Measurements from ENCODE around the gene ELAC2. TPM values are rescaled to one million over a fixed set of nuclear protein-coding genes. Genes with fewer than 3 reads are reported as not detected.
A peak's percentile ranks its signal among the peaks of the same experiment; 100 is the strongest.

Gene ELAC2
- total RNA-seq (10 to 100 TPM; 44.6 to 52.0 (median 48.9) TPM), polyA plus RNA-seq (28.2 TPM)
- long read RNA-seq, donor 1, transcript ELAC2-201 (24 exons, 3,148 nt): major isoform, 148 of 193 reads
- long read RNA-seq, donor 1, partial matches to known transcripts: 19 of 193 reads
- long read RNA-seq, donor 1, other reads (novel, unspliced or antisense): 23 of 193 reads
- long read RNA-seq, donor 2, transcript ELAC2-201 (24 exons, 3,148 nt): major isoform, 75 of 104 reads
- long read RNA-seq, donor 2, partial matches to known transcripts: 4 of 104 reads
- long read RNA-seq, donor 2, other reads (novel, unspliced or antisense): 24 of 104 reads
- long read RNA-seq, donor 3, transcript ELAC2-201 (24 exons, 3,148 nt): major isoform, 329 of 448 reads
- long read RNA-seq, donor 3, transcript ELAC2-203 (23 exons, 2,671 nt): minor isoform, 8 of 448 reads
- long read RNA-seq, donor 3, partial matches to known transcripts: 40 of 448 reads
- long read RNA-seq, donor 3, other reads (novel, unspliced or antisense): 70 of 448 reads
- long read RNA-seq, donor 4, transcript ELAC2-201 (24 exons, 3,148 nt): major isoform, 66 of 96 reads
- long read RNA-seq, donor 4, partial matches to known transcripts: 11 of 96 reads
- long read RNA-seq, donor 4, other reads (novel, unspliced or antisense): 19 of 96 reads

DNA sequence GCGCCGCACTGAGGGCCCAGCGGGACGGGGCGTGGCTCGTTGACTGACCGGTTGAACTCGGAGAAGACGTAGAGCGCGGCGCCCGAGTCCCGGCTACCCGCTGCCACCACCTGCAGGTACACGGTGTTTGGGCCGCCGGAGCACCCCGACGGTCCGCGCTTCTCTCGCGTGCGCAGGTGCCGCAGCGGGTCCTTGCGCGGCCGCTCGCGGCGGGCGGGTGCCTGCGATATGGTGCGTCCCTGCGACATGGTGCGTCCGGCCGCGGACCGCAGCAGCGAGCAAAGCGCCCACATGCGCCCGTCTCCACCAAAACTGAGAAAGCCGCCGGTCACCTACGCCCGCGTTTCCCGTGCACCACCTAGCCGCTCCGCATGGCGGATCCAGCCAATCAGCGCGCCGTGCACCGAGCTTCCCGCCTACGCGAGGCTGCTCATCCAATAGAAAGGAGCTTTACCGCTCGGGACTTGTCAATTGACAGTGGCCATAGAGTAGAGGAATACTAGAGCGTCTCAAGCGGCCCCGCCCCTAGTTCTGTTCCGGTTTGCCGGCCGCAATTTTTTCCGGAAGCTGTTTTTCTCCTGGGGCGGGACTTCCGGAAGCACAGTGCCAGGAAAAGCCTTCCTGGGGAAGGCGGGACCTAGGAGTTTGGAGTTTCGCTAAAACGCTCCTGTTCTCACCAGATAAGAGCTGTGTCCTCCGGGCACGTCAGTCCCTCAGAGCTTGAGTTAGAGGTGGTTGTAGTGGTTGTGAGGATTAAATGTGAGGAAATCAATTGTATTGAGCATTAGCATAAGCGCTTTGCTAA lies at the start of gene ELAC2:
TSS of gene ELAC2 (minus strand) at position 373 of the 805 bp plus-strand sequence. CDS start at position 293, 80 bp downstream.
- peak; percentile 100 for ATAC-seq
- H3K27ac ChIP-seq (ENCODE audit: low read length): peak within 1 kb of the TSS; percentile 82
- peak within 1 kb of the TSS; percentile 81 for H3K4me3 ChIP-seq (ENCODE audit: low read length)
- no peaks in the 10 kb centered on the region for H3K27me3 ChIP-seq (ENCODE audit: control insufficient read depth, insufficient read depth)
- H3K4me1 ChIP-seq (ENCODE audit: control insufficient read depth, insufficient read depth, low read length): no peaks in the 10 kb centered on the region
- intact Hi-C loops (cut with DNase I): no loop called here
- under 1% methylated on average over 79 of the region's 79 CpGs for WGBS
- no peaks in the 10 kb centered on the region for H3K9me3 ChIP-seq (ENCODE audit: control insufficient read depth, low read length)
- DNase-seq: peak; percentile 97 to 98 (median 98)

GRCh38 chr17:13065032-13065431 lies 47.2 kb upstream of the ELAC2 start:
- WGBS: 92% methylated on average over 1 of the region's 1 CpG
- intact Hi-C loops (cut with DNase I): no loop called here
- DNase-seq (no peak), ATAC-seq (no peak)
- H3K4me3 ChIP-seq (ENCODE audit: low read length): no peak overlapping the region
- no peak overlapping the region for H3K27ac ChIP-seq (ENCODE audit: low read length)
- H3K4me1 ChIP-seq (ENCODE audit: control insufficient read depth, insufficient read depth, low read length): no peaks in the 10 kb centered on the region
- H3K27me3 ChIP-seq (ENCODE audit: control insufficient read depth, insufficient read depth): no peaks in the 10 kb centered on the region
- H3K9me3 ChIP-seq (ENCODE audit: control insufficient read depth, low read length): no peaks in the 10 kb centered on the region

GRCh38 chr17:13055131-13055530 lies 37.3 kb upstream of the ELAC2 start:
- no peaks in the 10 kb centered on the region for H3K27me3 ChIP-seq (ENCODE audit: control insufficient read depth, insufficient read depth)
- no peaks in the 10 kb centered on the region for H3K4me1 ChIP-seq (ENCODE audit: control insufficient read depth, insufficient read depth, low read length)
- H3K9me3 ChIP-seq (ENCODE audit: control insufficient read depth, low read length): no peaks in the 10 kb centered on the region
- H3K4me3 ChIP-seq (ENCODE audit: low read length): no peak overlapping the region
- no peak overlapping the region for H3K27ac ChIP-seq (ENCODE audit: low read length)
- intact Hi-C loops (cut with DNase I): no loop called here
- ATAC-seq: no peak
- WGBS: 76% methylated on average over 5 of the region's 5 CpGs
- no peak for DNase-seq

GRCh38 chr17:13054666-13055065 lies 36.8 kb upstream of the ELAC2 start:
- Histone ChIP-seq H3K4me1 (ENCODE audit: control insufficient read depth, insufficient read depth, low read length) (no peaks in the 10 kb centered on the region), H3K27me3 (ENCODE audit: control insufficient read depth, insufficient read depth) (no peaks in the 10 kb centered on the region), H3K27ac (ENCODE audit: low read length) (no peak overlapping the region), H3K4me3 (ENCODE audit: low read length) (no peak overlapping the region), H3K9me3 (ENCODE audit: control insufficient read depth, low read length) (no peaks in the 10 kb centered on the region)
- ATAC-seq: no peak
- intact Hi-C loops (cut with DNase I): no loop called here
- 48% methylated on average over 5 of the region's 5 CpGs for WGBS
- no peak for DNase-seq

DNA sequence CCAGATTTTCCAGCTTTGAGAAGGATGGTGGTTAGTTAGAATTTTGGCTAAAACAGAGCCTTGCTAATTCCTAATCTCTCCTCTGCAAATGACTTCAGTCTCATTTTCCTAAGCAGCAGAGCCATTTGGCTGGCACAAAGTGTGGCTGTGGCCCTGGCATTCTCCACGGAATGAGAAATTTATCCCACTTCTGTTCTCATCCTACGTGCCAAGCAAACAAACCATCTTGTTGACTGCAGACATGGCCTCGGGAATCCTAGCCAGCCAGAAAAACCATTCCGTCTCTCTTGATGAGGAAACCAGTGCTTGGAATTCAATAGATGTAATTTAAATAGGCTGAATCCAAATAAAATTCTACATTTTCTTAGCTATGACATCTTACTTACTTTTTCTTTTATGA lies 34.1 kb upstream of the ELAC2 start:
- Histone ChIP-seq H3K4me3 (ENCODE audit: low read length) (no peak overlapping the region), H3K27ac (ENCODE audit: low read length) (no peak overlapping the region), H3K27me3 (ENCODE audit: control insufficient read depth, insufficient read depth) (no peaks in the 10 kb centered on the region), H3K9me3 (ENCODE audit: control insufficient read depth, low read length) (no peaks in the 10 kb centered on the region), H3K4me1 (ENCODE audit: control insufficient read depth, insufficient read depth, low read length) (no peaks in the 10 kb centered on the region)
- WGBS: 79% methylated on average over 4 of the region's 4 CpGs
- DNase-seq: no peak
- intact Hi-C loops (cut with DNase I): no loop called here
- ATAC-seq: no peak

DNA sequence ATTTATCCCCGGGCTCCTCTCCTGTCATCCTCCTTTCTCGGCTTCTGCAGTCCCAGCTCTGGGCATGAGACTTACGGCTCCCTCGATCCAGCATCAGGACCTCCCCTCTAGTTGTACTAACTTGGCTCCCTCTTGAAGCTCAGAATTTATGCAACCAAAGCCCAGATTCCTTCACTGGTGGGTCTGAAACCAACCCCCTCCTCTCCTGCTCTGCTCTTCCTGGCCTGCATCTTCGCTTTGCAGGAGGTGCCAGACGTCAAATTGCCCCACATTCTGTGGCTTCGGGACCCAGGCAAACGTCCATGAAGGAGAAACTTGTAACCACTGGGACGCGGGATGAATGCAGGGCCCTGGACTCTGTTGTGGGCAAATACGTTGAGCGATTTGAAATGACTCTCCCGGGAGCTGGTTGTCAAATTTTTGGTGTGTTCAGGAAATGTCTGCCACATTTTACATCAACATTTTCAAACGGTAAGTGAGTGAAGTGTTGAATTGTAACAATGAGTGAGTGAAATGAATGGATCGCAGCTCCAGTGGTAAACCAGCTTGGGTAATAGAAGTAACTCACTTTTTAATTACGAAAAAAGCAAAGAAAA lies 29.3 kb upstream of the ELAC2 start:
- Histone ChIP-seq H3K27me3 (ENCODE audit: control insufficient read depth, insufficient read depth) (no peaks in the 10 kb centered on the region), H3K27ac (ENCODE audit: low read length) (no peak overlapping the region), H3K4me3 (ENCODE audit: low read length) (no peak overlapping the region), H3K9me3 (ENCODE audit: control insufficient read depth, low read length) (no peaks in the 10 kb centered on the region), H3K4me1 (ENCODE audit: control insufficient read depth, insufficient read depth, low read length) (no peaks in the 10 kb centered on the region)
- intact Hi-C loops (cut with DNase I): no loop called here
- ATAC-seq (no peak), DNase-seq (no peak)
- WGBS: 66% methylated on average over 16 of the region's 16 CpGs

GRCh38 chr17:13046361-13046760 lies 28.5 kb upstream of the ELAC2 start:
- 92% methylated on average over 12 of the region's 12 CpGs for WGBS
- Histone ChIP-seq H3K4me1 (ENCODE audit: control insufficient read depth, insufficient read depth, low read length) (no peaks in the 10 kb centered on the region), H3K27me3 (ENCODE audit: control insufficient read depth, insufficient read depth) (no peaks in the 10 kb centered on the region), H3K27ac (ENCODE audit: low read length) (no peak overlapping the region), H3K4me3 (ENCODE audit: low read length) (no peak overlapping the region), H3K9me3 (ENCODE audit: control insufficient read depth, low read length) (no peaks in the 10 kb centered on the region)
- ATAC-seq (no peak), DNase-seq (no peak)
- intact Hi-C loops (cut with DNase I): no loop called here

DNA sequence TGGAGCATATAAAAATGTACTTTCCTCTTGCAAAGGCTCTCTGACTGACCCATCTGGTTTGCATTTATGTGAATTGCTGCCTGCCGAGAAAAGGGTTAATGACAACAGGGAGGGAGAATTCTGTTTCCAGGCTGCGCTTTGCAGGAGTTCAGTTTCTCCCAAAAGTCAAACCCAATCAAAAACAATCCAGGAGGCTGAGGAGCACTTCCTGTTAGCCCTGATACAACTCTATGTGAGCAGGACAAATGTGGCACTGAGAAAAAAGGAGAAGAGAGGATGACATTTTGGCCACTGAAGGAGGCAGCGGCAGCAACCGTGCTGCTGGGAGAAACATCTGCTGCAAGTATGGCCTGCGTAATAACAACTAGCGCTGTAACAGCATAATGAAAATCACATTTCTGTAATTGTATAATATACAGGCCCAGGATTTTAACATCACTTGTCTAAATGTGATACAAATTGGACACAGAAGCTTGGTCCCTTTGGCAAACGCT lies 26.8 kb upstream of the ELAC2 start:
- ATAC-seq: no peak
- DNase-seq: no peak
- Histone ChIP-seq H3K4me3 (ENCODE audit: low read length) (no peak overlapping the region), H3K4me1 (ENCODE audit: control insufficient read depth, insufficient read depth, low read length) (no peaks in the 10 kb centered on the region), H3K9me3 (ENCODE audit: control insufficient read depth, low read length) (no peaks in the 10 kb centered on the region), H3K27ac (ENCODE audit: low read length) (no peak overlapping the region), H3K27me3 (ENCODE audit: control insufficient read depth, insufficient read depth) (no peaks in the 10 kb centered on the region)
- 54% methylated on average over 7 of the region's 7 CpGs for WGBS
- intact Hi-C loops (cut with DNase I): no loop called here

- ATAC-seq (no peak), DNase-seq (no peak)
- H3K27ac ChIP-seq (ENCODE audit: low read length): no peak overlapping the region
- H3K4me3 ChIP-seq (ENCODE audit: low read length): no peak overlapping the region
- no peaks in the 10 kb centered on the region for H3K27me3 ChIP-seq (ENCODE audit: control insufficient read depth, insufficient read depth)
- no peaks in the 10 kb centered on the region for H3K4me1 ChIP-seq (ENCODE audit: control insufficient read depth, insufficient read depth, low read length)
- peaks cover 3% of the 10 kb centered on the region for H3K9me3 ChIP-seq (ENCODE audit: control insufficient read depth, low read length)
- intact Hi-C loops (cut with DNase I): no loop called here
- WGBS: 93% methylated on average over 4 of the region's 4 CpGs
Observed at GRCh38 chr17:13038931-13039665, 21.3 kb upstream of the ELAC2 start.

DNA sequence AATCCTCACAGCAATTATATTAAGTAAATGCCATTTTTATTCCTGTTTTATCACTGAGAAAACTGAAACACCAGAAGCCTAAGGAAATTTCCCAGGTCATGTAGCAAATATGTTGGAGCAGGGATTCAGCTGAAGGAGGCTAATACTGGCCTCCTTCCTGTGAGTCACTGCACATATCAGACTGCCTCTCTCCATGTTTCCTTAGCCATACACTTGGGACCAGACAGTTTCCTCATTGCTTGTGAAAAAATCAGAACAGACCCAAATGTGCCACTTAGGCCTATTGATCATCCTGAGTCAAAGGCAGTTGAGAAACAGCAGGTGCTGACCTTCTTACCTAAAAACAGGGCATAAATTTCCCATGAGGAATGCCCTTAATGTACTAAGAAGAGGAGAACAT lies 18.9 kb upstream of the ELAC2 start:
- DNase-seq (no peak), ATAC-seq (no peak)
- no peak overlapping the region for H3K4me3 ChIP-seq (ENCODE audit: low read length)
- intact Hi-C loops (cut with DNase I): no loop called here
- no peaks in the 10 kb centered on the region for H3K4me1 ChIP-seq (ENCODE audit: control insufficient read depth, insufficient read depth, low read length)
- H3K9me3 ChIP-seq (ENCODE audit: control insufficient read depth, low read length): peaks cover 3% of the 10 kb centered on the region
- no peak overlapping the region for H3K27ac ChIP-seq (ENCODE audit: low read length)
- H3K27me3 ChIP-seq (ENCODE audit: control insufficient read depth, insufficient read depth): no peaks in the 10 kb centered on the region

Measured in right cardiac atrium (tissue), 5 donors.